Measurements from ENCODE around the gene ELP5.

GRCh38 chr17:7282752-7283321 lies 30.8 kb downstream of the ELP5 start:
- TF ChIP-seq CTCF (IDR thresholded peaks at IDR 0.05) (peak in 2 of 4 experiments; percentile 11 to 49), POLR2AphosphoS5 (IDR thresholded peaks at IDR 0.05) (peak in 2 of 4 donors; percentile 30 to 58)
